CD8-positive, alpha-beta memory T cell (primary cell): ENCODE measurements around the gene OCA2. TPM values are rescaled to one million over a fixed set of nuclear protein-coding genes. Genes with fewer than 3 reads are reported as not detected.

Experiments
- CTCF ChIA-PET: fragments of 350-600 bp; sonication (Branson Sonifier 250); formaldehyde crosslinking; loops from one replicate; lab custom pipeline; 2021; ENCODE audit warnings: antibody characterized with exemption; lab: Charles Lee
- POLR2A ChIA-PET: fragments of 350-600 bp; sonication (Branson Sonifier 250); formaldehyde crosslinking; loops from one replicate; lab custom pipeline; 2021; ENCODE audit warnings: antibody characterized with exemption; lab: Charles Lee
- DNase-seq, 5 donors: peaks; one replicate each; pipeline versions ENCODE4 v3.0.0 to v3.0.0-alpha.2; 2020 to 2022; ENCODE audit warnings: mixed read lengths in 1 of 5
- H3K27ac ChIP-seq: one replicate; pipeline ENCODE4 v1.7.0; 2013; ENCODE audit warnings: low read depth, mild to moderate bottlenecking, low read length, moderate library complexity
- H3K27me3 ChIP-seq: 2 replicates; pipeline ENCODE4 v1.7.0; 2013; ENCODE audit warnings: low read length, mild to moderate bottlenecking; ENCODE audit not compliant: insufficient read depth, poor library complexity, severe bottlenecking
- H3K36me3 ChIP-seq: 2 replicates; pipeline ENCODE4 v1.7.0; 2013; ENCODE audit warnings: mild to moderate bottlenecking, low read length, moderate library complexity; ENCODE audit not compliant: insufficient read depth
- H3K4me1 ChIP-seq: 2 replicates; pipeline ENCODE4 v1.7.0; 2013; ENCODE audit warnings: mild to moderate bottlenecking, low read length, moderate library complexity; ENCODE audit not compliant: insufficient read depth
- H3K4me3 ChIP-seq: 2 replicates; pipeline ENCODE4 v1.7.0; 2013; ENCODE audit warnings: mild to moderate bottlenecking, low read length
- H3K9me3 ChIP-seq: 2 replicates; pipeline ENCODE4 v1.7.0; 2013; ENCODE audit warnings: mild to moderate bottlenecking, low read length
- H3K27ac Mint-ChIP-seq, 8 donors: one replicate each; pipeline ENCODE4 v1.8.0; 2020 to 2021; ENCODE audit warnings: mixed read lengths in 8 of 8, mild to moderate bottlenecking in 6 of 8, inconsistent platforms in 3 of 8, moderate library complexity in 3 of 8
- H3K27me3 Mint-ChIP-seq, 2 donors: one replicate each; pipeline ENCODE4 v1.8.0; 2020 to 2021; ENCODE audit warnings: mixed read lengths in 2 of 2, mild to moderate bottlenecking in 1 of 2, moderate library complexity in 1 of 2
- H3K36me3 Mint-ChIP-seq, 3 donors: one replicate each; pipeline ENCODE4 v1.8.0; 2020 to 2021; ENCODE audit warnings: mixed read lengths in 3 of 3, inconsistent platforms in 1 of 3, mild to moderate bottlenecking in 1 of 3
- H3K4me1 Mint-ChIP-seq, 3 donors: one replicate each; pipeline ENCODE4 v1.8.0; 2020 to 2021; ENCODE audit warnings: mixed read lengths in 3 of 3, inconsistent platforms in 1 of 3, mild to moderate bottlenecking in 1 of 3
- H3K4me3 Mint-ChIP-seq, 7 donors: one replicate each; pipeline ENCODE4 v1.8.0; 2020 to 2021; ENCODE audit warnings: mixed read lengths in 7 of 7, mild to moderate bottlenecking in 6 of 7, moderate library complexity in 4 of 7, inconsistent platforms in 2 of 7
- H3K9me3 Mint-ChIP-seq, 5 donors: one replicate each; pipeline ENCODE4 v1.8.0; 2020 to 2022; ENCODE audit warnings: mixed read lengths in 5 of 5, mild to moderate bottlenecking in 3 of 5, moderate library complexity in 2 of 5, inconsistent platforms in 1 of 5
- polyA plus RNA-seq: library from polyadenylated mRNA; unstranded; fragments of 300-500 nt; fragmentation: Illumina TruSeq; gene quantifications from one replicate; pipeline ENCODE4 v1.2.3, GENCODE V29; 2021
- total RNA-seq, 2 experiments: library from RNA; stranded (reverse); gene quantifications; one replicate each; pipeline ENCODE4 v1.2.3, GENCODE V29; 2021

Gene OCA2
- total and polyA plus RNA-seq, 3 experiments from 2014 or later = not detected

GRCh38 chr15:27949089-27949488 is 150.0 kb downstream of the OCA2 start:
- Mint-ChIP-seq H3K4me3 (no peak overlapping the region), H3K27me3 (peaks cover 0 to 1% of the 10 kb centered on the region in 2 donors), H3K36me3 (no peaks in the 10 kb centered on the region), H3K9me3 (peaks cover 0 to 2% (median 0%) of the 10 kb centered on the region in 5 donors), H3K4me1 (no peaks in the 10 kb centered on the region), H3K27ac (no peak overlapping the region)
- ChIA-PET POLR2A (no interaction called here), CTCF (no interaction called here)
- H3K4me3 ChIP-seq = no peak overlapping the region
- H3K27me3 ChIP-seq = no peaks in the 10 kb centered on the region
- DNase-seq = no peak
- no peaks in the 10 kb centered on the region for H3K36me3 ChIP-seq
- H3K27ac ChIP-seq = no peak overlapping the region
- H3K4me1 ChIP-seq = no peaks in the 10 kb centered on the region
- no peaks in the 10 kb centered on the region for H3K9me3 ChIP-seq

- H3K4me1 Mint-ChIP-seq = no peaks in the 10 kb centered on the region
- peaks cover 0 to 2% of the 10 kb centered on the region in 2 donors for H3K27me3 Mint-ChIP-seq
- H3K4me3 ChIP-seq = no peak overlapping the region
- no peaks in the 10 kb centered on the region for H3K27me3 ChIP-seq
- no peak overlapping the region for H3K4me3 Mint-ChIP-seq
- CTCF ChIA-PET = no interaction called here
- H3K27ac ChIP-seq = no peak overlapping the region
- POLR2A ChIA-PET = no interaction called here
- H3K9me3 Mint-ChIP-seq = peaks cover 0 to 5% (median 2%) of the 10 kb centered on the region in 5 donors
- no peak for DNase-seq
- H3K9me3 ChIP-seq = no peaks in the 10 kb centered on the region
- H3K27ac Mint-ChIP-seq = no peak overlapping the region
- no peaks in the 10 kb centered on the region for H3K36me3 Mint-ChIP-seq
- no peaks in the 10 kb centered on the region for H3K36me3 ChIP-seq
- no peaks in the 10 kb centered on the region for H3K4me1 ChIP-seq
Observed at GRCh38 chr15:27939246-27939645, 159.9 kb downstream of the OCA2 start.

DNA sequence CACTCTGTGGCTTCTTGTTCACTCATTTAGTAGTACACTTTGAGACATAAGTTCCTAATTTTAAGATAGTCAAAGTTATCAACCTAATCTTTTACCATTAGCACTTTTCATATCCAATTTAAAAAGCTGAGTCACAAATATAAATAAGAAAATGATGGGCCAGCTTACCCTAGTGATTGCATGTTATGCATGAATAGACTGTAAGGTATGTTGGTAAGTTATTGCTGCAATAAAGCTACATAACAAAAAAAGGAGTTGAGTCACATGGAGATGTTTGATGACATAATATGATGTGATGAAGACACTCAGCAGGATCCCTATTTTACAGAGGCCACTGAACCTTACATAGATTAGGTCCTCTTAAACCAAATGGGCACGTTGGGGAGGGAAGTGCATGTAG is 161.3 kb downstream of the OCA2 start:
- Mint-ChIP-seq H3K4me1 (no peaks in the 10 kb centered on the region), H3K4me3 (no peak overlapping the region), H3K27ac (no peak overlapping the region), H3K27me3 (peaks cover 0 to 5% of the 10 kb centered on the region in 2 donors), H3K9me3 (peaks cover 4 to 11% (median 6%) of the 10 kb centered on the region in 5 donors), H3K36me3 (no peaks in the 10 kb centered on the region)
- Histone ChIP-seq H3K4me1 (no peaks in the 10 kb centered on the region), H3K27me3 (no peaks in the 10 kb centered on the region), H3K27ac (no peak overlapping the region), H3K4me3 (no peak overlapping the region), H3K9me3 (no peaks in the 10 kb centered on the region), H3K36me3 (no peaks in the 10 kb centered on the region)
- POLR2A ChIA-PET = no interaction called here
- CTCF ChIA-PET = no interaction called here
- DNase-seq = no peak

DNA sequence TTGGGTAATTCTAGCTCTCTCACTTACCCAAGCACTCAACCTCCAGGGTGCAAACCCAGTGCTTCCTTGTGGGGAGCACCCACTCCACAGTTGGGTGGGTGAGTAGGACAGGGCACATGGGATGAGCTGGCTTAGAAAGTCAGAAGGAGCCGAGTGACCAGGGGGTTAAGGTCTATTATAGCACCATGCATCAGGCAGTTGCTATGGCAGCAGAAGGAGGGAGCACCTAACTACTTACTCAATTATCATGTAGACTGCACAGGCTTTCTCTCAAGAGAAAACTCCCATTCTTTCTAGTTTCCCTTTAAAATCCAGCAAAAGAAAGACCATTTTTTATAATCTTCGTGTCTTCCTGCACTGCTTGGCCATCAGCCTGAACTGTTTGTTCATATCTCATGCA is 163.0 kb downstream of the OCA2 start:
- DNase-seq = no peak
- Histone ChIP-seq H3K9me3 (no peaks in the 10 kb centered on the region), H3K36me3 (no peaks in the 10 kb centered on the region), H3K4me1 (no peaks in the 10 kb centered on the region), H3K27ac (no peak overlapping the region), H3K4me3 (no peak overlapping the region), H3K27me3 (no peaks in the 10 kb centered on the region)
- Mint-ChIP-seq H3K27me3 (peaks cover 0 to 5% of the 10 kb centered on the region in 2 donors), H3K9me3 (peaks cover 9 to 24% (median 14%) of the 10 kb centered on the region in 5 donors), H3K27ac (no peak overlapping the region), H3K4me3 (no peak overlapping the region), H3K4me1 (no peaks in the 10 kb centered on the region), H3K36me3 (no peaks in the 10 kb centered on the region)
- CTCF ChIA-PET = no interaction called here
- POLR2A ChIA-PET = no interaction called here

- no peaks in the 10 kb centered on the region for H3K9me3 ChIP-seq
- peaks cover 0 to 5% of the 10 kb centered on the region in 2 donors for H3K27me3 Mint-ChIP-seq
- H3K27ac Mint-ChIP-seq = no peak overlapping the region
- H3K4me1 Mint-ChIP-seq = no peaks in the 10 kb centered on the region
- H3K27ac ChIP-seq = no peak overlapping the region
- ChIA-PET CTCF (no interaction called here), POLR2A (no interaction called here)
- no peaks in the 10 kb centered on the region for H3K4me1 ChIP-seq
- H3K4me3 ChIP-seq = no peak overlapping the region
- H3K36me3 Mint-ChIP-seq = no peaks in the 10 kb centered on the region
- H3K27me3 ChIP-seq = no peaks in the 10 kb centered on the region
- peaks cover 11 to 27% (median 14%) of the 10 kb centered on the region in 5 donors for H3K9me3 Mint-ChIP-seq
- H3K36me3 ChIP-seq = no peaks in the 10 kb centered on the region
- DNase-seq = no peak
- no peak overlapping the region for H3K4me3 Mint-ChIP-seq
Observed at GRCh38 chr15:27935328-27935727, 163.8 kb downstream of the OCA2 start.

GRCh38 chr15:27934782-27935181 is 164.3 kb downstream of the OCA2 start:
- no peaks in the 10 kb centered on the region for H3K4me1 ChIP-seq
- peaks cover 11 to 28% (median 14%) of the 10 kb centered on the region in 5 donors for H3K9me3 Mint-ChIP-seq
- H3K4me1 Mint-ChIP-seq = no peaks in the 10 kb centered on the region
- H3K27ac Mint-ChIP-seq = no peak overlapping the region
- no peaks in the 10 kb centered on the region for H3K36me3 Mint-ChIP-seq
- H3K9me3 ChIP-seq = no peaks in the 10 kb centered on the region
- H3K27me3 ChIP-seq = no peaks in the 10 kb centered on the region
- no peak overlapping the region for H3K4me3 ChIP-seq
- ChIA-PET CTCF (no interaction called here), POLR2A (no interaction called here)
- H3K4me3 Mint-ChIP-seq = no peak overlapping the region
- H3K27ac ChIP-seq = no peak overlapping the region
- no peak for DNase-seq
- no peaks in the 10 kb centered on the region for H3K36me3 ChIP-seq
- peaks cover 0 to 3% of the 10 kb centered on the region in 2 donors for H3K27me3 Mint-ChIP-seq

GRCh38 chr15:27933562-27933961 is 165.6 kb downstream of the OCA2 start:
- Mint-ChIP-seq H3K36me3 (no peaks in the 10 kb centered on the region), H3K27me3 (peaks cover 0 to 3% of the 10 kb centered on the region in 2 donors), H3K4me3 (no peak overlapping the region), H3K4me1 (no peaks in the 10 kb centered on the region), H3K27ac (no peak overlapping the region), H3K9me3 (peaks cover 11 to 29% (median 14%) of the 10 kb centered on the region in 5 donors)
- ChIA-PET POLR2A (no interaction called here), CTCF (no interaction called here)
- no peak overlapping the region for H3K27ac ChIP-seq
- H3K4me1 ChIP-seq = no peaks in the 10 kb centered on the region
- H3K27me3 ChIP-seq = no peaks in the 10 kb centered on the region
- no peaks in the 10 kb centered on the region for H3K9me3 ChIP-seq
- H3K36me3 ChIP-seq = no peaks in the 10 kb centered on the region
- DNase-seq = no peak
- no peak overlapping the region for H3K4me3 ChIP-seq

- no peaks in the 10 kb centered on the region for H3K9me3 ChIP-seq
- no peak overlapping the region for H3K27ac Mint-ChIP-seq
Observed at GRCh38 chr15:27932600-27932999, 166.5 kb downstream of the OCA2 start.

More at GRCh38 chr15:27932600-27932999, 166.5 kb downstream of the OCA2 start:
- H3K4me3 Mint-ChIP-seq = no peak overlapping the region
- no peak for DNase-seq
- H3K36me3 Mint-ChIP-seq = no peaks in the 10 kb centered on the region
- peaks cover 0 to 3% of the 10 kb centered on the region in 2 donors for H3K27me3 Mint-ChIP-seq
- peaks cover 11 to 29% (median 14%) of the 10 kb centered on the region in 5 donors for H3K9me3 Mint-ChIP-seq
- H3K27ac ChIP-seq = no peak overlapping the region
- H3K4me1 Mint-ChIP-seq = no peaks in the 10 kb centered on the region
- no peaks in the 10 kb centered on the region for H3K36me3 ChIP-seq
- no peaks in the 10 kb centered on the region for H3K27me3 ChIP-seq
- no peaks in the 10 kb centered on the region for H3K4me1 ChIP-seq
- CTCF ChIA-PET = no interaction called here
- no peak overlapping the region for H3K4me3 ChIP-seq
- POLR2A ChIA-PET = no interaction called here
